Measurements from ENCODE around the gene PSMF1. TPM values are rescaled to one million over a fixed set of nuclear protein-coding genes. Genes with fewer than 3 reads are reported as not detected.

Gene PSMF1
- total RNA-seq, 4 donors from 2014 or later: 65.4 to 91.5 (median 73.4) TPM

DNA sequence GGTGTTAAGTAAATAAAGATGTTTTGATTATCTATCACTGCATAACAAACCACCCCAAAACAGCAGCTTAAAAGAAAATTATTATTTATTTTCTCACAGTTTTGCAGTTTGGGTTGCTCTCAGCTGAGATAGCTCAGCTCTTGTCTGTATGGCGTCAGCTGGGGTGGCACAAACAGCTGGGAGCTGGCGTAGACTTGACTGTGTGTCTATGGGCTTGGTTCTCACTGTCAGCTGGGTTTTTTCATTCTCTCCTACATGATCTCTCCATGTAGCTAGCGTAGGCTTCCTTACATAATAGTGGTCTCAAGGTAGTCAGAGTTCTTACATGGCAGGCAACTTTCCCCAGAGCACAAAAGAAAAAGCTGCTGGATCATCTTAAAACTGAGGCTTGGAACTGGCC lies 72.9 kb downstream of the PSMF1 start:
- Histone ChIP-seq H3K4me1 (peaks cover 0 to 4% (median 1%) of the 10 kb centered on the region in 4 donors), H3K36me3 (no peaks in the 10 kb centered on the region), H3K27ac (replicated peaks in 1 of 4) (no peak overlapping the region), H3K9me3 (no peaks in the 10 kb centered on the region), H3K27me3 (peaks cover 0 to 27% (median 2%) of the 10 kb centered on the region in 4 donors), H3K4me3 (no peak overlapping the region)
- no peak for DNase-seq (ENCODE audit: extremely low spot score)
- intact Hi-C loops (cut with DNase I): no loop called here
- WGBS: 58% methylated on average over 3 of the region's 3 CpGs
- TF ChIP-seq POLR2AphosphoS5 (IDR thresholded peaks at IDR 0.05) (no peak), CTCF (IDR thresholded peaks at IDR 0.05) (no peak), POLR2A (IDR thresholded peaks at IDR 0.05; ENCODE audit: low read depth) (no peak), EP300 (IDR thresholded peaks at IDR 0.05) (no peak)

DNA sequence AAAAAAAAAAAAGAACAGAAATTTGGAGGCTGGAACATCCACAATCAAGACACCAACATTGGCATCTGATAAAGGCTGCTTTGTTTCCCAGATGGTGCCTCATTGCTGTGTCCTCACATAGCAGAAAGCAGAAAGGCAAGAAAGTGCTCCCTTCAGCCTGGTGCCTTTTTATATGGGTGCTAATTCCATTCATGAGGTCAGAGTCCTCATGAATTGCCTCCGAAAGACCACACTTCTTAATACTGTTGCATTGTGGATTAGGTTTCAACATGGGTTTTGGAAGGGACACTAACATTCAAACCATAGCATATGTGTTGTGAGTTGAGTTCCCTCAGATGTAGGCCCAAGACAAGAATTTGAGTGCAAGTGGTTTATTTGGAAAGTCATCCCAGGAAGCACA lies 76.8 kb downstream of the PSMF1 start:
- no peaks in the 10 kb centered on the region for H3K36me3 ChIP-seq
- no peaks in the 10 kb centered on the region for H3K4me1 ChIP-seq
- DNase-seq (ENCODE audit: extremely low spot score): no peak
- no peak overlapping the region for H3K27ac ChIP-seq (replicated peaks in 1 of 4)
- intact Hi-C loops (cut with DNase I): no loop called here
- no peak for TF ChIP-seq EP300 (IDR thresholded peaks at IDR 0.05)
- TF ChIP-seq POLR2A (IDR thresholded peaks at IDR 0.05; ENCODE audit: low read depth): no peak
- TF ChIP-seq POLR2AphosphoS5 (IDR thresholded peaks at IDR 0.05): no peak
- TF ChIP-seq CTCF (IDR thresholded peaks at IDR 0.05): no peak
- peaks cover 0 to 5% (median 0%) of the 10 kb centered on the region in 4 donors for H3K9me3 ChIP-seq
- 80% methylated on average over 1 of the region's 1 CpG for WGBS
- H3K27me3 ChIP-seq: no peaks in the 10 kb centered on the region
- no peak overlapping the region for H3K4me3 ChIP-seq

DNA sequence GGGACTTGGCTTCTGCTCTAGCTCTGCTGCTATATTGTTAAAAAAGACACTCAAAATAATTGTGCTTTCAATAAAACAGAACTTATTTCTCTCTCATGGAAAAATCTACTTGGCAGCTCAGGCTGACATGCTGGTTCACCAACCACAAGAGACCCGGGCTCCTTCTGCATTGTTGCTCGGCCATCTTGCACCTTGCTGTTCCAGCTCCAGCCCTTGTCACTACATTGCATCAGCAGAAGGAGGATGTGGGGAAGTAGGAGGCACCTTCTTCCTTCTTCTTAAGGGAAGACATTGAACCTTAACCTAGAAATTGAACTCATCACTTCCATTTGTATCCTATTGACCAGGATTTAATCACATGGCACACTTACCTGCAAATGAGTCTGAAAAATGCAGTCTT lies 78.2 kb downstream of the PSMF1 start:
- Histone ChIP-seq H3K4me3 (no peak overlapping the region), H3K9me3 (peaks cover 0 to 5% (median 0%) of the 10 kb centered on the region in 4 donors), H3K27me3 (peaks cover 0 to 8% (median 0%) of the 10 kb centered on the region in 4 donors), H3K27ac (replicated peaks in 1 of 4) (no peak overlapping the region), H3K4me1 (no peaks in the 10 kb centered on the region), H3K36me3 (no peaks in the 10 kb centered on the region)
- WGBS: 78% methylated on average over 2 of the region's 2 CpGs
- no peak for DNase-seq (ENCODE audit: extremely low spot score)
- TF ChIP-seq CTCF (IDR thresholded peaks at IDR 0.05): no peak
- no peak for TF ChIP-seq EP300 (IDR thresholded peaks at IDR 0.05)
- TF ChIP-seq POLR2A (IDR thresholded peaks at IDR 0.05; ENCODE audit: low read depth): no peak
- TF ChIP-seq POLR2AphosphoS5 (IDR thresholded peaks at IDR 0.05): no peak
- intact Hi-C loops (cut with DNase I): no loop called here

DNA sequence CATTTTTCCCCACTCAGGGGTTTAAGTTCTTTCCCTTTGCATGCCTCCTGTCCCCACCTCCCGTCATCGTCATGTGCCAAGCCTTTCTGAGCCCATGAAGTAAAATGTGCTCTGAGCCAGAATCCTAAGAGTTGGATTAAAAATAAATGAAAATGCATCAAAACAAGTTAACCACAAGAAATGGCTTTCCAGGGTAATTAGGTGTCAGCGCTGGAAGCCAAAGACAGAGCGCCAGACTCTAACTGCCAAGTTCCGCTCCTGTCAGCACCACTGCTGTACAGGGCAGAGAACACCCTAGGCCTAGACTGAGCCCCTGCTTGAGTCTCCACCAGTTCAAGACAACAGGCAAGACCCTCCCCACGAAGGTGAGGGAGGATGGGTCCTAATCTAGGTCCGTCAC lies 79.4 kb downstream of the PSMF1 start:
- intact Hi-C loops (cut with DNase I): no loop called here
- no peaks in the 10 kb centered on the region for H3K4me1 ChIP-seq

More for the DNA sequence above, 79.4 kb downstream of the PSMF1 start:
- 80% methylated on average over 7 of the region's 7 CpGs for WGBS
- Histone ChIP-seq H3K4me3 (no peak overlapping the region), H3K27ac (replicated peaks in 1 of 4) (no peak overlapping the region), H3K36me3 (no peaks in the 10 kb centered on the region), H3K27me3 (peaks cover 0 to 8% (median 0%) of the 10 kb centered on the region in 4 donors), H3K9me3 (peaks cover 0 to 5% (median 0%) of the 10 kb centered on the region in 4 donors)
- TF ChIP-seq CTCF (IDR thresholded peaks at IDR 0.05) (no peak), EP300 (IDR thresholded peaks at IDR 0.05) (no peak), POLR2A (IDR thresholded peaks at IDR 0.05; ENCODE audit: low read depth) (no peak), POLR2AphosphoS5 (IDR thresholded peaks at IDR 0.05) (no peak)
- DNase-seq (ENCODE audit: extremely low spot score): no peak
